SU-DHL-6 (cell line): ENCODE results near the gene RNASE13.

Source experiments
- EZH2phosphoT487 ChIP-seq: fragments of 200-600 bp; sonication (generic), shearing (Covaris generic); conservative IDR thresholded peaks from 2 replicates; pipeline ENCODE4 v1.6.1; 2018; ENCODE audit warnings: mild to moderate bottlenecking, antibody characterized with exemption, low read length, moderate library complexity, mixed read lengths
- TF ChIP-seq, protein P1 (sequence below): fragments of 200-600 bp; sonication (generic); IDR thresholded peaks from one replicate; pipeline ENCODE4 v1.5.1; 2017; ENCODE audit warnings: antibody characterized with exemption, mild to moderate bottlenecking, low read length, moderate library complexity; ENCODE audit not compliant: insufficient read depth, poor library complexity, severe bottlenecking

DNA sequence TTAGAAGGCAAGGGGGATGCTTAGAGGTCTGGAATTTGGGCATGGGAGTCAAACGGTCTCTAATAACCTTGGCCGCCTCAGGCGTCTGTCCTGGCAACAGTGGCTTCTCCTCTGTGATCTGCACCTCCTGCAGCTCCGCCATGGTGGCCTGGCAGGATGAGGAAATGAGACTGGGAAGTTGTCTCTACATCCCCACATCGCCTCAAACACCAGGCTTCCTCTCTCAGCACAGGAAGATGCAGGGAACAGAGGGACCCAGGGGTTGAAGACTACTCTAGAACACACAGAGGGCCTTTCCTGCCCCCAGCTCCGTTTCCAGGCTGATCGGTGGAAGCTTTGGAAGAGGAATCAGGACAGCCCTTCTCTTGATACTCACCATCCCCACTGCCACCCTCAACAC lies 11.4 kb downstream of the RNASE13 start:
- TF ChIP-seq, protein P1, sequence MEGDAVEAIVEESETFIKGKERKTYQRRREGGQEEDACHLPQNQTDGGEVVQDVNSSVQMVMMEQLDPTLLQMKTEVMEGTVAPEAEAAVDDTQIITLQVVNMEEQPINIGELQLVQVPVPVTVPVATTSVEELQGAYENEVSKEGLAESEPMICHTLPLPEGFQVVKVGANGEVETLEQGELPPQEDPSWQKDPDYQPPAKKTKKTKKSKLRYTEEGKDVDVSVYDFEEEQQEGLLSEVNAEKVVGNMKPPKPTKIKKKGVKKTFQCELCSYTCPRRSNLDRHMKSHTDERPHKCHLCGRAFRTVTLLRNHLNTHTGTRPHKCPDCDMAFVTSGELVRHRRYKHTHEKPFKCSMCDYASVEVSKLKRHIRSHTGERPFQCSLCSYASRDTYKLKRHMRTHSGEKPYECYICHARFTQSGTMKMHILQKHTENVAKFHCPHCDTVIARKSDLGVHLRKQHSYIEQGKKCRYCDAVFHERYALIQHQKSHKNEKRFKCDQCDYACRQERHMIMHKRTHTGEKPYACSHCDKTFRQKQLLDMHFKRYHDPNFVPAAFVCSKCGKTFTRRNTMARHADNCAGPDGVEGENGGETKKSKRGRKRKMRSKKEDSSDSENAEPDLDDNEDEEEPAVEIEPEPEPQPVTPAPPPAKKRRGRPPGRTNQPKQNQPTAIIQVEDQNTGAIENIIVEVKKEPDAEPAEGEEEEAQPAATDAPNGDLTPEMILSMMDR = no peak
- TF ChIP-seq EZH2phosphoT487 = no peak
